Stimulated activated naive CD8-positive, alpha-beta T cell treated with anti-CD3 and anti-CD28 coated beads, Interleukin-15, Interleukin-2, amounts not matched to agents 100 ng/mL and 50 ng/mL, for 24 hours (primary cell): ENCODE results near the gene PC.
A peak's percentile ranks its signal among the peaks of the same experiment; 100 is the strongest.
"Not testable (repeated sequence)": the region's sequence is repeated elsewhere in the genome, so short reads cannot be mapped to it uniquely, and the experiment has no call there.

ENCODE experiments used
- H3K27ac Mint-ChIP-seq: one replicate; pipeline ENCODE4 v1.8.0; 2021; ENCODE audit warnings: mild to moderate bottlenecking, mixed read lengths
- H3K27me3 Mint-ChIP-seq: one replicate; pipeline ENCODE4 v1.8.0; 2021; ENCODE audit warnings: mixed read lengths
- H3K36me3 Mint-ChIP-seq: one replicate; pipeline ENCODE4 v1.8.0; 2021; ENCODE audit warnings: low read depth, mixed read lengths
- H3K4me1 Mint-ChIP-seq: one replicate; pipeline ENCODE4 v1.8.0; 2021; ENCODE audit warnings: low read depth, mixed read lengths
- H3K4me3 Mint-ChIP-seq: one replicate; pipeline ENCODE4 v1.8.0; 2021; ENCODE audit warnings: mild to moderate bottlenecking, mixed read lengths
- H3K9me3 Mint-ChIP-seq: one replicate; pipeline ENCODE4 v1.8.0; 2021; ENCODE audit warnings: mixed read lengths

Gene PC

GRCh38 chr11:66840317-66841091 is 117.7 kb downstream of the PC start:
- Mint-ChIP-seq H3K36me3 (peaks cover 27% of the 10 kb centered on the region), H3K27ac (peak overlapping the region; percentile 87), H3K4me3 (peak overlapping the region; percentile 40), H3K9me3 (no peaks in the 10 kb centered on the region), H3K4me1 (peaks cover 53% of the 10 kb centered on the region), H3K27me3 (no peaks in the 10 kb centered on the region)

- Mint-ChIP-seq H3K4me1 (peaks cover 29% of the 10 kb centered on the region), H3K4me3 (no peak overlapping the region), H3K27ac (no peak overlapping the region)
Observed at GRCh38 chr11:66835768-66836405, 122.3 kb downstream of the PC start.

GRCh38 chr11:66834943-66835342 is 123.2 kb downstream of the PC start:
- Mint-ChIP-seq H3K4me1 (peaks cover 20% of the 10 kb centered on the region), H3K4me3 (no peak overlapping the region), H3K27me3 (no peaks in the 10 kb centered on the region), H3K9me3 (no peaks in the 10 kb centered on the region), H3K36me3 (peaks cover 5% of the 10 kb centered on the region), H3K27ac (no peak overlapping the region)

More at GRCh38 chr11:66835768-66836405, 122.3 kb downstream of the PC start:
- peaks cover 14% of the 10 kb centered on the region for H3K36me3 Mint-ChIP-seq
- H3K9me3 Mint-ChIP-seq = no peaks in the 10 kb centered on the region
- no peaks in the 10 kb centered on the region for H3K27me3 Mint-ChIP-seq

GRCh38 chr11:66834539-66834845 is 123.7 kb downstream of the PC start:
- no peak overlapping the region for H3K4me3 Mint-ChIP-seq
- H3K27ac Mint-ChIP-seq = no peak overlapping the region
- H3K27me3 Mint-ChIP-seq = no peaks in the 10 kb centered on the region

GRCh38 chr11:66824573-66824972 is 133.6 kb downstream of the PC start:
- H3K27me3 Mint-ChIP-seq, H3K4me1 Mint-ChIP-seq, H3K4me3 Mint-ChIP-seq, H3K9me3 Mint-ChIP-seq, H3K27ac Mint-ChIP-seq, H3K36me3 Mint-ChIP-seq: not testable (repeated sequence)

More at GRCh38 chr11:66834539-66834845, 123.7 kb downstream of the PC start:
- Mint-ChIP-seq H3K4me1 (peaks cover 18% of the 10 kb centered on the region), H3K36me3 (peaks cover 5% of the 10 kb centered on the region), H3K9me3 (no peaks in the 10 kb centered on the region)

- no peaks in the 10 kb centered on the region for H3K9me3 Mint-ChIP-seq
- H3K27me3 Mint-ChIP-seq = no peaks in the 10 kb centered on the region
- no peak overlapping the region for H3K27ac Mint-ChIP-seq
- H3K4me3 Mint-ChIP-seq = no peak overlapping the region
- peaks cover 3% of the 10 kb centered on the region for H3K36me3 Mint-ChIP-seq
- no peaks in the 10 kb centered on the region for H3K4me1 Mint-ChIP-seq
Observed at GRCh38 chr11:66823700-66824099, 134.5 kb downstream of the PC start.

GRCh38 chr11:66820901-66821300 is 137.3 kb downstream of the PC start:
- no peaks in the 10 kb centered on the region for H3K4me1 Mint-ChIP-seq
- H3K27me3 Mint-ChIP-seq = no peaks in the 10 kb centered on the region
- H3K27ac Mint-ChIP-seq = no peak overlapping the region
- no peaks in the 10 kb centered on the region for H3K9me3 Mint-ChIP-seq
- H3K36me3 Mint-ChIP-seq = no peaks in the 10 kb centered on the region
- H3K4me3 Mint-ChIP-seq = no peak overlapping the region

- Mint-ChIP-seq H3K9me3 (no peaks in the 10 kb centered on the region), H3K27me3 (no peaks in the 10 kb centered on the region), H3K27ac (no peak overlapping the region), H3K36me3 (no peaks in the 10 kb centered on the region), H3K4me3 (no peak overlapping the region), H3K4me1 (no peaks in the 10 kb centered on the region)
Observed at GRCh38 chr11:66820381-66820780, 137.8 kb downstream of the PC start.

- H3K27ac Mint-ChIP-seq = no peak overlapping the region
- no peaks in the 10 kb centered on the region for H3K27me3 Mint-ChIP-seq
Observed at GRCh38 chr11:66818231-66818955, 139.8 kb downstream of the PC start.

GRCh38 chr11:66815646-66816045 is 142.5 kb downstream of the PC start:
- H3K4me1 Mint-ChIP-seq = no peaks in the 10 kb centered on the region
- no peak overlapping the region for H3K4me3 Mint-ChIP-seq
- H3K27me3 Mint-ChIP-seq = no peaks in the 10 kb centered on the region
- H3K9me3 Mint-ChIP-seq = no peaks in the 10 kb centered on the region
- H3K27ac Mint-ChIP-seq = no peak overlapping the region
- no peaks in the 10 kb centered on the region for H3K36me3 Mint-ChIP-seq

More at GRCh38 chr11:66818231-66818955, 139.8 kb downstream of the PC start:
- no peak overlapping the region for H3K4me3 Mint-ChIP-seq
- no peaks in the 10 kb centered on the region for H3K36me3 Mint-ChIP-seq
- no peaks in the 10 kb centered on the region for H3K9me3 Mint-ChIP-seq
- H3K4me1 Mint-ChIP-seq = no peaks in the 10 kb centered on the region

- H3K4me1 Mint-ChIP-seq = no peaks in the 10 kb centered on the region
- no peak overlapping the region for H3K27ac Mint-ChIP-seq
- no peaks in the 10 kb centered on the region for H3K27me3 Mint-ChIP-seq
- no peaks in the 10 kb centered on the region for H3K36me3 Mint-ChIP-seq
- no peak overlapping the region for H3K4me3 Mint-ChIP-seq
- H3K9me3 Mint-ChIP-seq = no peaks in the 10 kb centered on the region
Observed at GRCh38 chr11:66814678-66815077, 143.5 kb downstream of the PC start.

GRCh38 chr11:66810576-66811185 is 147.5 kb downstream of the PC start:
- Mint-ChIP-seq H3K27ac (no peak overlapping the region), H3K4me1 (no peaks in the 10 kb centered on the region), H3K4me3 (no peak overlapping the region), H3K27me3 (no peaks in the 10 kb centered on the region), H3K9me3 (no peaks in the 10 kb centered on the region), H3K36me3 (no peaks in the 10 kb centered on the region)

GRCh38 chr11:66809592-66809991 is 148.6 kb downstream of the PC start:
- H3K4me1 Mint-ChIP-seq = no peaks in the 10 kb centered on the region
- no peak overlapping the region for H3K27ac Mint-ChIP-seq
- H3K9me3 Mint-ChIP-seq = no peaks in the 10 kb centered on the region
- no peaks in the 10 kb centered on the region for H3K36me3 Mint-ChIP-seq
- H3K4me3 Mint-ChIP-seq = no peak overlapping the region
- H3K27me3 Mint-ChIP-seq = no peaks in the 10 kb centered on the region

GRCh38 chr11:66800720-66801428 is 157.3 kb downstream of the PC start:
- H3K36me3 Mint-ChIP-seq = peaks cover 4% of the 10 kb centered on the region
- no peaks in the 10 kb centered on the region for H3K4me1 Mint-ChIP-seq
- H3K27ac Mint-ChIP-seq = no peak overlapping the region
- H3K27me3 Mint-ChIP-seq = no peaks in the 10 kb centered on the region
- no peak overlapping the region for H3K4me3 Mint-ChIP-seq
- H3K9me3 Mint-ChIP-seq = no peaks in the 10 kb centered on the region
